Panc1 (cell line): ENCODE results near the gene DPM2. TPM values are rescaled to one million over a fixed set of nuclear protein-coding genes. Genes with fewer than 3 reads are reported as not detected.

Source experiments
- ATAC-seq: fragments of 200-7000 bp; cut with Tn5 transposase; 2 replicates; pipeline ENCODE4 v1.9.1; 2020; ENCODE audit warnings: mild to moderate bottlenecking, moderate library complexity
- BruUV-seq: library from RNA; stranded (reverse); fragments of 400-500 nt; replicated peaks from 2 replicates; lab custom pipeline; 2021; lab: Mats Ljungman, UMichigan
- CTCF ChIA-PET: fragments of 300-600 bp; sonication (Branson Sonifier 250); formaldehyde crosslinking; loops from one replicate; lab custom pipeline; 2022; ENCODE audit warnings: antibody characterized with exemption; lab: Charles Lee
- POLR2A ChIA-PET: fragments of 300-600 bp; sonication (Branson Sonifier 250); formaldehyde crosslinking; loops from one replicate; lab custom pipeline; 2022; ENCODE audit warnings: antibody characterized with exemption; lab: Charles Lee
- DNase-seq: peaks from one replicate; pipeline ENCODE4 v3.0.0-alpha.2; 2010; ENCODE audit warnings: low read depth, low spot score
- H3K27ac ChIP-seq: 2 replicates; pipeline ENCODE4 v1.5.1; 2011; ENCODE audit warnings: mild to moderate bottlenecking, low read length, inconsistent platforms
- H3K27me3 ChIP-seq: fragments of 200-500 bp; sonication (Bioruptor generic); 2 replicates; pipeline ENCODE4 v1.6.0; 2014; ENCODE audit warnings: low read length, inconsistent platforms; ENCODE audit not compliant: control insufficient read depth, insufficient read depth
- H3K36me3 ChIP-seq: fragments of 200-500 bp; sonication (Bioruptor generic); 2 replicates; pipeline ENCODE4 v1.5.1; 2014; ENCODE audit warnings: inconsistent platforms, mild to moderate bottlenecking, low read length, moderate library complexity; ENCODE audit not compliant: control insufficient read depth, insufficient read depth
- H3K4me1 ChIP-seq: 2 replicates; pipeline ENCODE4 v1.5.1; 2011; ENCODE audit warnings: inconsistent platforms, mild to moderate bottlenecking, low read length, moderate library complexity; ENCODE audit not compliant: control insufficient read depth, insufficient read depth
- H3K4me3 ChIP-seq, 2 experiments: 2 replicates each; pipeline ENCODE4 v1.5.1; 2011 to 2012; ENCODE audit warnings: low read depth in 2 of 2, low read length in 2 of 2, mild to moderate bottlenecking in 2 of 2, inconsistent platforms in 1 of 2, moderate library complexity in 1 of 2
- H3K9me3 ChIP-seq: fragments of 200-500 bp; sonication (Bioruptor generic); 2 replicates; pipeline ENCODE4 v1.5.1; 2014; ENCODE audit warnings: low read depth, mild to moderate bottlenecking, inconsistent platforms, low read length, moderate library complexity; ENCODE audit not compliant: control insufficient read depth, insufficient read depth
- CTCF ChIP-seq: fragments of 450-650 bp; IDR thresholded peaks from 2 replicates; pipeline ENCODE4 v1.5.1; 2017; ENCODE audit warnings: mild to moderate bottlenecking
- POLR2AphosphoS5 ChIP-seq: IDR thresholded peaks from 2 replicates; pipeline ENCODE4 v1.6.1; 2012; ENCODE audit warnings: mild to moderate bottlenecking, low read depth, low read length, moderate library complexity
- REST ChIP-seq, 2 experiments: IDR thresholded peaks; 2 replicates each; pipeline ENCODE4 v1.6.1; 2011 to 2012; ENCODE audit warnings: low read depth in 2 of 2, control low read depth in 1 of 2, low read length in 1 of 2, mild to moderate bottlenecking in 1 of 2, moderate library complexity in 1 of 2; ENCODE audit not compliant: insufficient read depth in 1 of 2
- TCF7L2 ChIP-seq: IDR thresholded peaks from 2 replicates; pipeline ENCODE4 v1.6.1; 2011; ENCODE audit warnings: mild to moderate bottlenecking, low read depth, low read length, inconsistent platforms
- in situ Hi-C: cut with HindIII; loops from 2 replicates; pipeline ENCODE4 v1.10.0; 2016; ENCODE audit warnings: low sequenced_read_pairs, low pct_unique_long_range_greater_than_20kb
- intact Hi-C: fragments of 100-400 bp; cut with micrococcal nuclease; formaldehyde crosslinking; loops from one replicate; pipeline ENCODE4 v1.10.0; 2022; ENCODE audit not compliant: unreplicated experiment
- total RNA-seq: library from RNA; stranded (reverse); gene quantifications from one replicate; pipeline ENCODE4 v1.2.1, GENCODE V29; 2021; ENCODE audit not compliant: unreplicated experiment

Gene DPM2
- total RNA-seq, 1 experiment from 2014 or later: 58.7 TPM

- in situ Hi-C loops: no loop called here
- CTCF ChIA-PET: no interaction called here
Measured at GRCh38 chr9:127950513-127951289, 13.0 kb upstream of the DPM2 start.

DNA sequence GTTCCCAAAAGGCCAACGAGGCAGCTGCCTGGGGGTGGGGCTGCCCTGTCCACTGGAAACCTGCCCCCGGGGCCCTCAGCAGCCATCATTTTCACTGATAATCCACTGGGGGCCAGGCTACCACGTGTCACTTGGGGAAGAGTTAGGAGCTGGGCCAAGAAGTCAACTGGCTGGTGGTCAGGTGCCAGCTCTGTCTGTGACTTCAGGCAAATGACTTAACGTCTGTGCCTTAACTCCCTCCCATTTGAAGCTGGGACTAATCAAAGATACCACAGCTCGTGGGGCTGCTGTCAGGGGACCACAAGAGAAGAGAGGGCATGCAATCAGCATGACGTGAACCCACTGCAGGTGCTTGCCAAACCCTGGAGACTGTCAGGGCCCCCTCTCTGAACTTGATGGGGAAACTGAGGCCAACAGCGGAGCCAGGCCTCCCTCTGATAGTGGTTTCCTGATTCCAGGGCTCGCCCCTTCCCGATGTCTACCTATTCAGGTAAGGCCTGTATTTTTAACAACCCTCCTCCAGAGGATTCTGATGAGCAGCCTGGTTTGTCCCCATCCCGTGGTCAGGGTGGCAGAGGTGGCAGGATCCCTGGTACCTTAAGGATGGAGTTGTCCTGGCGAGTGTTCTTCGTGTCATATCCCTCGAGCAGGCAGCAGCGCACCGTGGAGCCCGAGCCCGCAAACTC is 12.3 kb upstream of the DPM2 start:
- Histone ChIP-seq H3K9me3 (no peaks in the 10 kb centered on the region), H3K27ac (peak overlapping the region; percentile 68), H3K27me3 (no peaks in the 10 kb centered on the region), H3K4me1 (peaks cover 88% of the 10 kb centered on the region), H3K4me3 (no peak overlapping the region), H3K36me3 (no peaks in the 10 kb centered on the region)
- intact Hi-C loops (no loop called here), in situ Hi-C loops (loop anchor here (25.0 kb wide), 1 partner anchor 137 kb away; no protein-coding TSS in a partner anchor)
- ChIA-PET CTCF (interaction anchor here (0.9 kb wide), 1 partner anchor 27 kb away, joined by 5 read pairs; no protein-coding TSS in a partner anchor), POLR2A (no interaction called here)
- ATAC-seq (no peak), DNase-seq (no peak)
- no TSS peak for BruUV-seq
- TF ChIP-seq CTCF (no peak), REST (IDR thresholded peaks at IDR 0.05; ENCODE audit: insufficient read depth in 1 of 2, low read depth in 2 of 2, low read length in 1 of 2) (no peak), TCF7L2 (no peak), POLR2AphosphoS5 (no peak)

More at GRCh38 chr9:127950513-127951289, 13.0 kb upstream of the DPM2 start:
- no peak overlapping the region for H3K4me3 ChIP-seq
- no peak for TF ChIP-seq REST (IDR thresholded peaks at IDR 0.05; ENCODE audit: insufficient read depth in 1 of 2, low read depth in 2 of 2, low read length in 1 of 2)
- no peak for TF ChIP-seq CTCF
- no peaks in the 10 kb centered on the region for H3K27me3 ChIP-seq
- POLR2A ChIA-PET: no interaction called here
- peaks cover 92% of the 10 kb centered on the region for H3K4me1 ChIP-seq
- peak overlapping the region; percentile 72 for H3K27ac ChIP-seq
- BruUV-seq: no TSS peak
- ATAC-seq (no peak), DNase-seq (no peak)
- no peaks in the 10 kb centered on the region for H3K9me3 ChIP-seq
- intact Hi-C loops: no loop called here
- no peaks in the 10 kb centered on the region for H3K36me3 ChIP-seq
